Skeletal muscle tissue (tissue), 4 donors: Measurements from ENCODE around the gene AFG3L2. TPM values are rescaled to one million over a fixed set of nuclear protein-coding genes. Genes with fewer than 3 reads are reported as not detected.

Experiments
- H3K27ac ChIP-seq: one replicate; pipeline ENCODE4 v1.7.0; 2013; ENCODE audit warnings: mild to moderate bottlenecking, low read depth, low read length, inconsistent platforms
- H3K27me3 ChIP-seq, 3 donors: one replicate each; pipeline ENCODE4 v1.7.0; 2013; ENCODE audit warnings: low read length in 3 of 3; ENCODE audit not compliant: control insufficient read depth in 3 of 3, insufficient read depth in 3 of 3
- H3K36me3 ChIP-seq, 3 donors: one replicate each; pipeline ENCODE4 v1.7.0; 2013; ENCODE audit warnings: low read length in 3 of 3; ENCODE audit not compliant: control insufficient read depth in 3 of 3, insufficient read depth in 3 of 3
- H3K4me1 ChIP-seq, 3 donors: one replicate each; pipeline ENCODE4 v1.7.0; 2013; ENCODE audit warnings: low read length in 3 of 3, mild to moderate bottlenecking in 3 of 3; ENCODE audit not compliant: control insufficient read depth in 3 of 3, insufficient read depth in 3 of 3
- H3K4me3 ChIP-seq, 3 donors: one replicate each; pipeline ENCODE4 v1.7.0; 2013; ENCODE audit warnings: low read length in 3 of 3
- H3K9ac ChIP-seq, 3 donors: one replicate each; pipeline ENCODE4 v1.7.0; 2013; ENCODE audit warnings: low read length in 3 of 3, mild to moderate bottlenecking in 3 of 3, moderate library complexity in 2 of 3, low read depth in 1 of 3
- H3K9me3 ChIP-seq, 3 donors: one replicate each; pipeline ENCODE4 v1.7.0; 2013; ENCODE audit warnings: low read length in 3 of 3; ENCODE audit not compliant: control insufficient read depth in 3 of 3
- total RNA-seq: library from RNA; depleted of rRNA; stranded (reverse); fragments of >200 nt; gene quantifications from one replicate; pipeline ENCODE4 v1.2.3, GENCODE V29; 2014
- donor health status: Osteomylitis.

The AFG3L2 gene
- total RNA-seq, 1 donor from 2014 or later, result 60.5 TPM

GRCh38 chr18:12302391-12303147 is 74.5 kb downstream of the AFG3L2 start:
- peaks cover 0 to 4% (median 3%) of the 10 kb centered on the region in 3 donors for H3K4me1 ChIP-seq
- peaks cover 0 to 2% (median 0%) of the 10 kb centered on the region in 3 donors for H3K9me3 ChIP-seq
- no peaks in the 10 kb centered on the region for H3K36me3 ChIP-seq
- H3K27ac ChIP-seq, result no peak overlapping the region
- peaks cover 3 to 19% (median 17%) of the 10 kb centered on the region in 3 donors for H3K27me3 ChIP-seq
- no peak overlapping the region for H3K9ac ChIP-seq
- H3K4me3 ChIP-seq, result no peak overlapping the region

DNA sequence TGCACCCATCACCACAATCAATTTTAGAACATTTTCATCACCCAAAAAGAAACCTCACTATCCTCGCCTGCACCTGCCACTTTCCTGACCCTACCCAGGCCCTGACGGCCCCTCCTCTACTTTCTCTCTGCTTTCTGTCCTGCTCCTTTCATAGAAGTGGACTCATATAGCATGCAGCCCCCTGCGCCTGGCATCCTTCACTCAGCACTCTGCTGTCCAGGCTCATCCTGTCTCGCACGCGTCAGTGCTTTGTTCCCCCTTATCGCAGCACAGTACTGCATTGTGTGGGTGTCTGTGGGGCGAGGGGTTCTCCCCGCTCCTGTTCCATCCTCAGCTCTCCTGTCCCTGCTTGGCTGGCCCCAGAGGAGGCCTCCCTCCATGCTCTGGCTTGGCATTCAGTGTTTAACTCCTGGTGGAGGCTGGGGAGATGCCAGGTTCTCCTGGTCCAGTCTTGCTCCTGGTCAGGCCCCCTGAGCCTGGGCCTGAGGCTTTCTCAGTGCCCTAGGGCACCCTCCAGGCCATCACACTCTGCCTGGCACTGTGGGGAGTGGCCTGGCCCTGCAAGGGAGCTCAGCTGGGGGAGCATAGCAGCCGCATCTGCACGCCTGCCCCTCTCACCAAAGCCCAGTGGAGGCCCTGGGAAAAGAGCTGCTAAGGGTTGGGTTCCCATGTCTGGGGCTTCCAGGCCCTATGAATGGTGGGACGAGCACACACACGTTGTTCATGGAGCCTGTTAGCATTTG is 75.6 kb downstream of the AFG3L2 start:
- peaks cover 0 to under 1% (median 0%) of the 10 kb centered on the region in 3 donors for H3K4me1 ChIP-seq
- H3K4me3 ChIP-seq, result no peak overlapping the region
- H3K9me3 ChIP-seq, result peaks cover 0 to 2% (median 0%) of the 10 kb centered on the region in 3 donors
- H3K27ac ChIP-seq, result no peak overlapping the region
- H3K9ac ChIP-seq, result no peak overlapping the region
- H3K36me3 ChIP-seq, result no peaks in the 10 kb centered on the region
- H3K27me3 ChIP-seq, result peaks cover 3 to 10% (median 9%) of the 10 kb centered on the region in 3 donors

GRCh38 chr18:12299862-12300261 is 77.2 kb downstream of the AFG3L2 start:
- H3K4me1 ChIP-seq, result no peaks in the 10 kb centered on the region
- no peak overlapping the region for H3K4me3 ChIP-seq
- H3K36me3 ChIP-seq, result no peaks in the 10 kb centered on the region
- peaks cover 0 to 2% (median 0%) of the 10 kb centered on the region in 3 donors for H3K9me3 ChIP-seq
- H3K27ac ChIP-seq, result no peak overlapping the region
- H3K9ac ChIP-seq, result no peak overlapping the region
- peaks cover 0 to 3% (median under 1%) of the 10 kb centered on the region in 3 donors for H3K27me3 ChIP-seq

- no peak overlapping the region for H3K4me3 ChIP-seq
- no peaks in the 10 kb centered on the region for H3K36me3 ChIP-seq
- peaks cover 0 to 2% (median 0%) of the 10 kb centered on the region in 3 donors for H3K9me3 ChIP-seq
- no peak overlapping the region for H3K27ac ChIP-seq
- H3K4me1 ChIP-seq, result no peaks in the 10 kb centered on the region
- peaks cover 4 to 12% (median 4%) of the 10 kb centered on the region in 3 donors for H3K27me3 ChIP-seq
- H3K9ac ChIP-seq, result no peak overlapping the region
Observed at GRCh38 chr18:12296457-12296856, 80.6 kb downstream of the AFG3L2 start.

DNA sequence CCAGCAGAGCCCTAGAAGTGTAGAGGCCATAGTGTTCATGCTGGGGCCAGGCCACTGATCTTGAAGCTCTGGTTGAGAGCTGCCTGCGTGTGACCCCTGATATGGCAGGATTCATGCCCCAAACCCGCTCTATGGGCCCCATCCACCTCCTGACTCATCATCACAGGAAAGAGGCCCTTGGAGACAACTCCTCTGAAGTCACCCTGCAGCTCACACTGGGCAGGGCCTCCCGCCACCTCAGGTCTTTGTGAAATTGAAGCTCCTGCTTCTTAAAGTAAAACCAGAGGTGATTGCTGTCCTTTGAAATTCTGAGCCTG is 81.0 kb downstream of the AFG3L2 start:
- no peak overlapping the region for H3K27ac ChIP-seq
- no peak overlapping the region for H3K4me3 ChIP-seq
- no peak overlapping the region for H3K9ac ChIP-seq
- H3K27me3 ChIP-seq, result peaks cover 2 to 12% (median 4%) of the 10 kb centered on the region in 3 donors
- H3K36me3 ChIP-seq, result no peaks in the 10 kb centered on the region
- peaks cover 0 to 2% (median 0%) of the 10 kb centered on the region in 3 donors for H3K9me3 ChIP-seq
- no peaks in the 10 kb centered on the region for H3K4me1 ChIP-seq

DNA sequence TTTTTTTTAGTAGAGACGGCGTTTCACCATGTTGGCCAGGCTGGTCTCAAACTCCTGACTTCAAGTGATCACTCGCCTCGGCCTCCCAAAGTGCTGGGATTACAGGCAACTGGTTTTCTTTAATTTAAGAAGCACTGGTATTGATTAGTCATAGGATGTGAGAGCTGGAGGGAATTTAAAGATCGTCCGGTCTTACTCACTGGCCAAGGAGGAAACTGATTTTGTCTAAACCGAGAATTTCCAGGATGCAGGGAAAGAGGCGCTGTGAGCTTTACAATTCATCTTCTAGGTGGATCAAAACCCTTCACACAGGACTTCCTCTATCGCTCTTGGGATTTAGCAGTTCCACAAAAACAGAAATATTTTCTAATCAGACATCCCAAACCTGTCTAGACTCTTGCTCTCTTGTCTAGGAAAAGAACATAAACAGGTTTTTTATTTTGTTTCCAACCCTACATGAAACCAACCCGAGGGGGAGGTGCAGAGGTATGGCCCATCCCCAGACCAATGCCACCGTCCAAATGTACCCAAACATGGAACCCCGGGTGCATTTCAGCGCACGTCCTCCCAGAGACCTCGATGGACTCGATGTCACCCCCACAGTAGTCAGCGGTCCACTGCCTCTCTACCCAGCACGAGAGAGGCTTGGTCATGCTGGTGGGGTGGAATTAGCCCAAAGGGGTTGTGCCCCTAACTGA is 81.5 kb downstream of the AFG3L2 start:
- peaks cover 2 to 12% (median 4%) of the 10 kb centered on the region in 3 donors for H3K27me3 ChIP-seq
- H3K36me3 ChIP-seq, result no peaks in the 10 kb centered on the region
- no peak overlapping the region for H3K27ac ChIP-seq
- no peak overlapping the region for H3K9ac ChIP-seq
- no peaks in the 10 kb centered on the region for H3K4me1 ChIP-seq
- peaks cover 0 to 2% (median 0%) of the 10 kb centered on the region in 3 donors for H3K9me3 ChIP-seq
- H3K4me3 ChIP-seq, result no peak overlapping the region

GRCh38 chr18:12293831-12294230 is 83.2 kb downstream of the AFG3L2 start:
- no peak overlapping the region for H3K4me3 ChIP-seq
- H3K4me1 ChIP-seq, result peaks cover 1 to 3% (median 2%) of the 10 kb centered on the region in 3 donors
- no peak overlapping the region for H3K9ac ChIP-seq
- H3K9me3 ChIP-seq, result peaks cover 0 to 2% (median 0%) of the 10 kb centered on the region in 3 donors
- no peaks in the 10 kb centered on the region for H3K36me3 ChIP-seq
- peaks cover 2 to 16% (median 4%) of the 10 kb centered on the region in 3 donors for H3K27me3 ChIP-seq
- H3K27ac ChIP-seq, result no peak overlapping the region

GRCh38 chr18:12291690-12292089 is 85.3 kb downstream of the AFG3L2 start:
- H3K27me3 ChIP-seq, result peaks cover 2 to 23% (median 11%) of the 10 kb centered on the region in 3 donors
- H3K9ac ChIP-seq, result no peak overlapping the region
- no peaks in the 10 kb centered on the region for H3K36me3 ChIP-seq
- H3K27ac ChIP-seq, result no peak overlapping the region
- H3K4me3 ChIP-seq, result no peak overlapping the region
- peaks cover 15 to 18% (median 15%) of the 10 kb centered on the region in 3 donors for H3K4me1 ChIP-seq
- H3K9me3 ChIP-seq, result no peaks in the 10 kb centered on the region

- H3K9ac ChIP-seq, result no peak overlapping the region
- no peak overlapping the region for H3K4me3 ChIP-seq
- H3K27me3 ChIP-seq, result peaks cover 2 to 23% (median 11%) of the 10 kb centered on the region in 3 donors
- H3K27ac ChIP-seq, result no peak overlapping the region
- H3K9me3 ChIP-seq, result no peaks in the 10 kb centered on the region
- peaks cover 15 to 18% (median 15%) of the 10 kb centered on the region in 3 donors for H3K4me1 ChIP-seq
- no peaks in the 10 kb centered on the region for H3K36me3 ChIP-seq
Observed at GRCh38 chr18:12291161-12291560, 85.9 kb downstream of the AFG3L2 start.
